GM10847 (cell line): ENCODE results near the gene ADK.

ENCODE experiments used
- POLR2A ChIP-seq: IDR thresholded peaks from 2 replicates; pipeline ENCODE4 v1.6.1; 2011; ENCODE audit not compliant: insufficient read length; ENCODE audit errors: extremely low read depth

Gene ADK

DNA sequence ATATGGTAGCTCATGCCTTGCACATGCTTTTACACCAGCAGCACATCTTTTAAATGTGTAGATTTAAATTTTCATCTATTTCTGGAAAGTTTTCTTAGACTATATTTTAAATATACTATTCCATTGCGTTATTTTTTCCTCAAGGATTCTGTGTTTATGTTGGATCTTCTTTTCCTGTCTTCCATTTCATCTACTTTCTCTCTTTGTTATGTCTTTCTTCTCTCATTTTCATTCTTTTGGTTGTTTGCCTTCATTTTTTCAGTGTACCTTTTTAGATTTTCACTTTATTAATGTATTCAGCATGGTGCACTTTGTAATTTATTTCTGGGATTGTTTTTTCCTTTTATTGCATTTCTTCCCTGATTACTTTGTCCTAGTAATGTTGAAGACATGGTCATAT, 329.8 kb downstream of the ADK start:
- no peak for TF ChIP-seq POLR2A

- no peak for TF ChIP-seq POLR2A
Measured at GRCh38 chr10:74483356-74483755, 332.3 kb downstream of the ADK start.

- no peak for TF ChIP-seq POLR2A
Measured at GRCh38 chr10:74485283-74485682, 334.3 kb downstream of the ADK start.

- no peak for TF ChIP-seq POLR2A
Measured at GRCh38 chr10:74486659-74487058, 335.6 kb downstream of the ADK start.

DNA sequence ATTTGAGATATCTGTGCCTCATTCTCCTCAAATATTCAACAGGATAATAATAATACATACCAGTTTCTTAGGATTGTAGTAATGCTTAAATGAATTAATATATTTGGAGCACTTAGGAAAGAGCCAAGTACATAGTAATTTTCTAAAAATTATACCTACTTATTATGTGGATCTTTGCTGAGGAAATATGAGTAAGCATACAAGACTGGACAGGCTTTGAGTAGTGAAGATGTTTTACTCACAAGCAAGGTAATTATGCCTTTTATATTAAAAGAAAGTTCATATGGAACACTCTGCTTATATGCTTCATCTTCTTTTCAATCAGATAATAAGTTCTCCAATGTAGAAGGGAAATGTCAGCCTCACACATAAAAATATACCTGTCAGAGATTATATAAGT, 337.9 kb downstream of the ADK start:
- no peak for TF ChIP-seq POLR2A

DNA sequence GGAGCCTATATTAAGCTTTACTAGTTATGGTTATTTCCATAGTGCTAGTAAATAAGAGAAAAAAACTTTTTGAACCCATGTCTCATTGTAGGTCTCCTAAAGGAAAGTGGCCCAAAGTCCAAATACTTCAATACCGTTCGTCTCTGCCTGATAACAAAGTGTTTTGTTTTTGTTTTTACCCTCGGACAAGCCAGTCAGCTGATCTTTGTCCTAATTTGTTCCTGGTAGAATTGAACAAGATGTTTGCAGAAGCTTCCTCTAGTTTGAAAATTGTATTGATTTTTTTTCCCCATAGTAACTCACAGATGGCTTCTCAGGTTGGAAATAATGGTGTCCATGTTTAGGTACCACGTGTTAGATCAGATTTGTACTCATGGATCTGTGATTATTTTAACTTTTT, 339.5 kb downstream of the ADK start:
- no peak for TF ChIP-seq POLR2A

- no peak for TF ChIP-seq POLR2A
Measured at GRCh38 chr10:74491014-74491413, 340.0 kb downstream of the ADK start.

DNA sequence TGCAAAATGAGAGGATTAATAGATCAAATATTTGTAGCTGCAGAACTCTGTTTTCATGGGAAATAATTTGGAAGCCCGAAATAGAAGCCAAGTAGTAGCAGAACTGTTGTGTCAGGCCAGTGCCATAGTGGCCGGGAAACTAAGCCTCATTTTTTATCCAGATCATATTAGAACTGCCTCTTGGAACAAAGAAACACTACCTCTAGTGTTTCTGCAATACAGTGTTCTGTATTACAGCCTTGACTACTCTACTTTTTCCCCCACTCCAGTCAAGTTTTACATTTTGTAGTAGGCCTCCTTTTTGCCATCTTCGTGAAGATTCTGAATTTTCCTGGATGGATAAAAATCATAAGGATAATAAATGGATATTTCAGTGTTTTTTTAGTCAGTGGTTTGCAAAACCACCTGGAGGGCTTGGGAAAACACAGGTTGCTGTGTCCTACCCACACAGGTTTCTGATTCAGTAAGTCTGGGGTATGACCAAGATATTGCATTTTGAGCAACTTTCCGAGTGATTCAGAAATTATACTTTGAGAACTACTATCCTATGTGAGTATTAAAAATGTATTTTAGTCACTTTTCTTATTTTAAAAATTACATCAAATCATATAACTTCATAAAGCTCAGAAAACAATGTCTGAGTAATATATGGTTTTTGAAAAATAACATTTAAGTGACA, 349.1 kb downstream of the ADK start:
- no peak for TF ChIP-seq POLR2A

GRCh38 chr10:74500816-74501215, 349.8 kb downstream of the ADK start:
- no peak for TF ChIP-seq POLR2A

DNA sequence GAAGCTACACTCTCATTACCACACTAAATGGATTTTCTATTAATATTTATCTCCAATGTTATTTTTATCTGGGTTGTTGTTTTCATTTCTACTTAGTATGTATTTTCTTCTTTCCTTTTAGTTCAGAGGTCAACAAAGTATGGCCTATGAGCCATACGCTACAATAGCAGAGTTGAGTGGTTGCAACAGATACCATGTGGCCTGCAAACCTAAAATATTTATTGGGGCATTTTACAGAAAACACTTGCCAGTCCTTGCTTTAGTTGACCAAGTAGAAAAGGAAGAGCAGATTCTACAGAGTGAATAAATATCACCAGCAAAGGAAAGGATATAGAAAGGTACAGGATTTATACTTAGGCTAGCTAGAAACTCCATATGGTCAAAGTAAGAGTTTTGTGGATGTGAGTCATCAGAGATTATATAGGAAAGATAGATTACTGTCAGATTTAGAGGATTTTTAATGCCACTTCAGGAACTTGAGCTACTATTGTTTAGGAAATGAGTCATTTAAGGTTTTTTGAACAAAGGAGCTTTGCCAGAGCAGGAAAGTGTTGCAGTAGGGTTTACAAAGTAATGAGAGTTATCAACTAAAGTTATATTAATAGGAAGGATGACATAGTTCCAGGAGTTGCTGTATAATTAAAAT, 352.1 kb downstream of the ADK start:
- TF ChIP-seq POLR2A: no peak

GRCh38 chr10:74507951-74508350, 356.9 kb downstream of the ADK start:
- no peak for TF ChIP-seq POLR2A

DNA sequence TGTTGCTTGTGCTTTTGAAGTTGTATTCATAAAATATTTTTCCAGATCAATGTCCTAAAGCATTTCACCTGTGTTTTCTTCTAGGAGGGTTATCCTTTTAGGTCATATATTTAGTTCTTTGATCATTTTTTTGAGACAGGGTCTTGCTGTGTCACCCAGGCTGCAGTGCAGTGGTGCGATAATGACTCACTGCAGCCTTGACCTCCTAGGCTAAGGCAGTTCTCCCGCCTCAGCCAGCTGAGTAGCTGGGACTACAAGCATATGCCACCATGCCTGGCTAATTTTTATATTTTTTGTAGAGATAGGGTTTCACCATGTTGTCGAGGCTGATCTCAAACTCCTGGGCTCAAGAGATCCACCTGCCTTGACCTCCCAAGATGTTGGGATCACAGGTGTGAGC, 359.6 kb downstream of the ADK start:
- TF ChIP-seq POLR2A: no peak

GRCh38 chr10:74511051-74511450, 360.0 kb downstream of the ADK start:
- no peak for TF ChIP-seq POLR2A

DNA sequence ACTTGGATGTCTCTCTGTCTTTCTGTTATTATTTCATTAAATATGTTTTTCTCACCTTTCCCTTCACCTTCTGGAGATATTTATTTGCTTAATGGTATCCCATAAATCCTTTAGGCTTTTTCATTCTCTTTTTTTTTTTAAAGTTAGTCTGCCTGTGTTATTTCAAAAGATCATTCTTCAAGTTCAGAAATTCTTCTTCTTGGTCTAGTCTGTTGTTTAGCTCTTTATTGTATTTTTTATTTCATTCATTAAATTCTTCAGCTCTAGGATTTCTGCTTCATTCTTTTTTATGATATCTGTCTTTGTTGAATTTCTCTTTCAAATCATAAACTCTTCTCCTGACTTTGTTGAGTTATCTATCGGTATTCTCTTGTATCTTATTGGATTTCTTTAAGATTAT, 363.3 kb downstream of the ADK start:
- no peak for TF ChIP-seq POLR2A

DNA sequence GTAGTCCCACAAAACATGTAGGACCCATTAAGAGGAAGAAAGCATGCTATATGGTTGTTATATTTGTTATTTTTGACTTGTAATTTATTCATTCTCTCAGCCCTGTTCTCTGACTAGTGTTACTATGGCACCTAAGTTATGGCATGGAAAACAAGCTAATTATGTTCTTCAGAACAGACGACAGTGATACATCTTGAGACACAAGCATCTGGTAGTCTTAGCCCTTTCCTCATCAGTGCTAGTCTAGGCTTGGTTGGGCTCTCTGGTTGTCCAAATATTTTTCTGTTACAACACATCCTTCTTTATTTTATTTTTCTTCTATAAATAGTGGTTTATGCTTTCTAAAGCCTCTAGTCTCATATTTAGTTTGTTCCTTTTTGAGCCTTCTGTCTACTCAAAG, 367.0 kb downstream of the ADK start:
- no peak for TF ChIP-seq POLR2A

- TF ChIP-seq POLR2A: no peak
Measured at GRCh38 chr10:74521526-74521925, 370.5 kb downstream of the ADK start.

- TF ChIP-seq POLR2A: no peak
Measured at GRCh38 chr10:74523199-74523598, 372.2 kb downstream of the ADK start.

- no peak for TF ChIP-seq POLR2A
Measured at GRCh38 chr10:74525885-74526284, 374.9 kb downstream of the ADK start.

DNA sequence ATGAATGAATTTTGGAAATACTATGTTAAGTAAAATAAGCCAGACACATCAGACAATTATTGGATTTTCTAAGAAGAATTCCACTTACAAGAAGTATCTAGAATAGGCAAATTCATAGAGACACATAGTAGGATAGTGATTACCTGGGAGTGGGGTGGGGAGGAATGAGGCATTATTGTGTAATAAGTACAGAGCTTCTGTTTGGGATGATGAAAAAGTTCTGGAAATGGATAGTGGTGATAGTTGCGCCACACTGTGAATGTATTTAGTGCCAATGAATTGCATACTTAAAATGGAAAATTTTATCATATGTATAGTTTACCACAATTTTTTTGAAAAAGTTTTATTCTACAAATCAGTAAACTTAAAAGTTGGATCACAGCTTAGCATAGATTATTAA, 378.2 kb downstream of the ADK start:
- no peak for TF ChIP-seq POLR2A
